ENCODE results near the gene BNIP1.

BNIP1 gene

DNA sequence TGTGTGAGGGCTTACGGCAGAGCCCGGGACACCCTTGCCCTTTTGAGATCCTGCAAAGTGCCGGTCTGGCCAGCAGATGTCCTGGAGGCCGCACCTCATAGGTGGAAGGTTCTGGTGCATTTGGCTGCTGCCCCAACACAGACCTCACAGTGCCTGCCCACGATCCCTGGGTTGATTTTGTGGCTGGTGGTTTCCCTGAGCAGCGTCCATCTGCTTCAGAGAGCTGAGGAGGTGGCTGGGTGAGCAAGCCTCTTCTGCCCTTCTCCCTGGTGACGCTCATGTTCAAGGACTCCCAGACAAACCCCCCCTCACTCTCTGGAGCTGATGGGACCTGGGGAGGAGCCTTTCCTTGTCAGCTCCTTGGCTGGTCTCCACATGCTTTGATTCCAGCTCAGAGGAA, 18.9 kb downstream of the BNIP1 start:
- in situ Hi-C loops (cut with MboI; ENCODE audit: low sequenced_read_pairs): no loop called here

DNA sequence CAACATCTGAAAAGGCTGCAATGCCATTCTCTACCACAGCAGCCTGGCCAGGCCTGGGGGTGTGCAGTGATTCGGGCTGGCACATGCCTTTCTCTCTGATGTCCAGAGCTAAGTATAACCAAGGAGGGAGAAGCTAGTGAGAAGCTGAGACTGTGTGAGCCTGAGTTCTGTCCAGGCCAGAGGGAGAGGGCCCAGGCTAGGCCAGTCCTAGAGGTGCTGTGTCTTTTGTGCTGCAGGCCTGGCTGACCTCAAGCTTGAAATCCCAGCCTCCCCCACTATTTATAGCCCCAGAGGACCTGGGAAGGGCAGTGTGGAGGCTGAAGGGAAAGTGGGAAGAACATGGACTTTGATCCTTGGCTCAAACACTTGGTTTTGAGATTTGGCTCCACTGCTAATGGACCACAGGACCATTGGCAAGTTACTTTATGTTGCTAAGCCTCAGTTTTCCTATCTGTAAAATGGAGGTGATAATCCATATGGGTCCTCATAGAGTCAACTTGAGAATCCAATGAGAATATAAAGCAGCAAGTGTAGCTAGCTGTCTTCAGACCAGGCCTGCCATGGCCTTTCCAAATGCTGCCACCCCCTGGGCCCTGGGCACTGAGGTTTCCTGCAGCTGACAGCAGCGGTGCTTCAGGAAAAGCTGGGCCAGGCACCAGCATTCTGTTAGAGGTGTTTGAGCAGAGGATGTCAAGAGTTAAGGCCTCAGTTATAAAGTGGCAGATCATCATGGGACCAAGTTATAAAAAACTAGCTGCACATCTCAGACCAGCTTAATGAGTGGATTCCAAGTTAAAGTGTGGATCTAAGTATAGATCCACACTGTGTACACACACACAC, 21.1 kb downstream of the BNIP1 start:
- in situ Hi-C loops (cut with MboI; ENCODE audit: low sequenced_read_pairs): no loop called here

DNA sequence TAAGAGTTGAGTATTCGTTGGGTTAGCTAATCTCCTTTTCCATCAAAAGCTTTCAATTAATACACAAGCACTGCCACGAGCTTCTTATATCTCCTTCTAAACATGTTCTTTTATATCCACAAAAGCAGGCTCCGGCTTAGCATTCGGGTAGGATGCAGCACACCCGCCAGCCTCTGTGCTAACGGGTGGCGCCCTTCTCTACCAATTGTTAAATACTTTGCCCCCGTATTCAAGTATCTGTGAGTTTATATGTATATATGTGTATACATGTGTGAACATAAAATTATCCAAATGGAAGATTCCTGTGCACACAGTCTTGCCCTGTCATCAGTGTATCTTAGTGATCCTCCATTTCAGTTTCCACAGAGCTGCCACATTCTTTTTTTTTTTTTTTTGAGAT, 27.8 kb downstream of the BNIP1 start:
- in situ Hi-C loops (cut with MboI; ENCODE audit: low sequenced_read_pairs): no loop called here

DNA sequence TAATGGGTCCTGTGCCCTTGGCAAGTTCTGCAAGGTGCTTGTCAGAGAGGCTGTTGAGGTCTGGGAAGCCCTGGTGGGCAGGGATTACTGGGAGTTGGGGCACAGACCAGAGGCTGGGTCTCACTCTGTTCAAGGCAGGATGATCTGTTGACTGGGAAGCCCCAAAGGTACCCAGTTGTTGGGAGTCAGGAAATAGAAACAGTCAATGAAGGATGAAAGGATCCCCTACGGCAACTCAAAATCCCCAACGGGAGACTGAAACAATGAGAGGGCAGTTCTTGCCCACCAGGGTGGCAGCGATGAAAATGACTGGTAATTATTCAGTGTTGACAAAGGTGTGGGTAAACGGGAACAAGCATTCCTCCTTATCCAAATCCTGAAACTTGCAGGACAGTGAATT, 31.2 kb downstream of the BNIP1 start:
- in situ Hi-C loops (cut with MboI; ENCODE audit: low sequenced_read_pairs): no loop called here

DNA sequence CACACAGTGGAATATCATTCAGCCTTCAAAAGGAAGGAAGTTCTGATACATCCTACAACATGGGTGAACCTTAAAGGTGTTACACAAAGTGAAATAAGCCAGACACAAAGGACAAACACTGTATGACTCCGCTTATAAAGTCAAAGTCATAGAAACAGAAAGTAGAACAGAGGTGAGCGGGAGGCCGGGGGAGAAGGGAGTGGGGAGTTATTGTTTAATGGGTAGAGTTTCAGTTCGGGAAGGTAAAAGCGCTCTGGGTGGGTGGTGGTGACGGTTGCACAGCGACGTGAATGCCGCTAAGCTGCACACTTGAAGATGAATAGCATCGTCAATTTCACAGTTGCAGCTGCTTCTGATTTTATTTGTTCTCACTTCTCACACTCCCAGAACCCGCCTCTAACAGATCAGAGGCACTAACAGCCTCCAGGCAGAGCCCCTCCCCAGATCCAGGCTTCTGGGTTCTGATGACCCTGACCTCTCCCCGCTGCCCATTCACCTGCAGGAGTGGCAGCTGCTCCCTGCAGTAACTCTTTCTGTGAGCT, 34.1 kb downstream of the BNIP1 start:
- in situ Hi-C loops (cut with MboI; ENCODE audit: low sequenced_read_pairs): no loop called here

DNA sequence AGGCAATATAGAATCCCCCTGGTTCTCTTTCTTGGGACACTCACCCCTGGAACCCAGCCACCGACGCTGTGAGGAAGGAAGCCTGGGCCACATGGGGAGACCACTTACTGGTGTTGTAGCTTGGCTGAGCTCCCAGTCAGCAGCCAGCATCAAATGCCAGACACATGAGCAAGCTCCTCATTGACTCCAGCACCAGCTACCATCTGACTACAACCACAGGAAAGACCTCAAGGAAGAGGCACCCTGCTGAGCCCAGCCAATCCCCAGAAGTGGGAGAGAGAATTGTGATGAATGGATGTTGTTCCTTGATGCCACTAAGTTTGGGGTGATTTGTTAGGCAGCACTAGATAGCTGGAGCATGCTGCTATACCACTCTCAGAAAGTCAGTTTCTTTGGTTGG, 36.0 kb downstream of the BNIP1 start:
- in situ Hi-C loops (cut with MboI; ENCODE audit: low sequenced_read_pairs): no loop called here

DNA sequence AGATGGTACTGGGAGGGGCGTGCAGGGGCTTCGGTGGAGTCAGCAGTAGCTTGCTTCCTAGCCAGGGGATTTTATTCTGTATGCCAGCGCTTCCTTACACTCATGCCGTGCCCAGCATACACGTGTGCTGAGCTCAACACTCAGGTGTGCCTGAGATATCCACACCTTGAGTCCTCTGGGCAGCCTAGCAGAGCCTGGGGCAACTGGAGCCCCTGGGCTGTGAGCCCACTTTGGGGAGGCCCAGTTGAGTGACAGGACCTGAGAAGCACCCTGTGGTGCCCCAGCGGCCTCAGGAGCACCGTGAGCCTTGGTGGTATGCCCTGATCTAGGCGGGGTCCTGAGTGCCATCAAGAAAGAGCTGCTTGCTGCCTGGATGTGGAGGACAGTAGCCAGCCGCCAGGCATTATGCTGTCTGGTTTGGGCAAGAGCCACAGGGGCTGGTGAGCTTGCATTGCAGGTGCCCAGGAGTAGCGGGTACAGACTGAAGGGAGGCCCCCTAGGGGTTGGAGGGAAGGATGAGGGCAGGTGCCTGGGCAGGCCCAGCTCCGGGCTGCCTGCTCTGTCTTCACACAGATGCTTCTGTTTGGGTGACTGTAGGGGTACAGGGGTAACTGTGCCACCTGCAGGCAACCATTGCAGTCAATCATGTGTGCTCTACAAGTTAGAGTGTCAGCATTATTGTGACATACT, 42.9 kb downstream of the BNIP1 start:
- in situ Hi-C loops (cut with MboI; ENCODE audit: low sequenced_read_pairs): no loop called here

DNA sequence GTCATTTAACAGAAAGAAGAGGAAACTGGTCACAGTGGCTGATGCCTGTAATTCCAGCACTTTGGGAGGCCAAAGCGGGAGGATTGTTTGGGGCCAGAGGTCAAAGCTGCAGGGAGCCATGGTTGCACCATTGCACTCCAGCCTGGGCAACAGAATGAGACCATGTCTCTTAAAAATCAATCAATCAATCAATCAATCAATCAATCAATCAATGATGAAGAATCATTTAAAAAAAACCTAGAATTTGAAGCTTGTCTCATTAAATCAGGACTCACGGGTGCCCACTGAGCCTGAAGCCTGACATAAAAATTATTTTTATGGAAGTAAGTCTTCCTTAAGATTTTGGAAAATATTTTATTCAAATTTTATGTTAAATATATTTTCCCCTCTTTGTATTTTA, 43.9 kb downstream of the BNIP1 start:
- in situ Hi-C loops (cut with MboI; ENCODE audit: low sequenced_read_pairs): no loop called here

DNA sequence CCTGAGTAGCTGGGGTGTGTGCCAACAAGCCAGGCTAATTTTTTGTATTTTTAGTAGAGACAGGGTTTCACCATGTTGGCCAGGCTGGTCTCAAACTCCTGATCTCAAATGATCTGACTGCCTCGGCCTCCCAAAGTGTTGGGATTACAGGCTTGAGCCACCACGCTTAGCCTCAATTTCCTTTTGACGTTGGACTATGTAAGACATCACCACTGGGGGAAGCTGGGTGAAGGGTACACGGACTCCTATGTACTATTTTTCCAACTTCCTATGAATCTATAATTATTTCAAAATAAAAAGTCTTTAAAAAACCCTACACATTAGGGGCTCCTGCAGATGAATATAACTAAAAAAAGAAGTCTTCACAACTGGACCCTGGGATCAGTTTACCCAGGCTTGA, 46.7 kb downstream of the BNIP1 start:
- in situ Hi-C loops (cut with MboI; ENCODE audit: low sequenced_read_pairs): no loop called here

DNA sequence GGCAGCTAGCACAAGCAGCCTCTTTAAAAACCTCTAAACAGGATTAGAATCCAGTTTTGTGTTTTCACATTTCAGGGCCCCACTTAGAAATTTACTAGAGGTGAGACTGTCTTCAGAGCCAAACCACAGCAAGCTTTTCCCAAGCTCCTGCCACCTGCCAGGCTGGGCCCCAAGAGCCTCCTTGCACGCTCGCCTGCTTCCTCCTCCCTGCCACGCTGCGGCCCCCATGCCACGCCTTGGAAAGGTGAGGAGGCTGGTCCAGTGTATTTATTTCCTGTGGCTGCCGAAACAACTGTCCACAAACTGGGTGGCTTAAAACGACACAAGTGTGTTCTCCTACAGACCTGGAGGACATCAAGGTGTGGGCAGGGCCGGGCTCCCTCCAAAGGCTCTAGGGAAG, 47.2 kb downstream of the BNIP1 start:
- in situ Hi-C loops (cut with MboI; ENCODE audit: low sequenced_read_pairs): no loop called here

DNA sequence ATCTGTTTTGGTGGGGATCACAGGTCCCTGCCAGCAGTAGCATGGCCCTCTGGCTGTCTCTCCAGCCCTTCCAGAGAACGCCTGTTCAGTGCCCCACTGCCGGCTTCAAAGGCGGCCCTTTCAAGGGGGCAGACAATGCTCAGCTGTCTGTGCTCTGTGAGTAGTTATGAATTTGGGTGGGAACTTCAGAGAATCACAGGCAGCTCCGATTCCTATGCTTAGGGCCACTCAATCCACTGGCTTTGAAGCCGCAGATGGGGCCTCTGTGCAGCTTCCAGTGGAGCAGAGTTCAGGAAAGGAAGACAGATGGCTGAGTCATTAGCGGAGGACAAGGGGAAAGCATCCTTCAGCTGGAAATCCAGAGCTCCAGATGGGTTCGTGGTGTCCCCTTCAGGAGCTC, 48.2 kb downstream of the BNIP1 start:
- in situ Hi-C loops (cut with MboI; ENCODE audit: low sequenced_read_pairs): no loop called here

DNA sequence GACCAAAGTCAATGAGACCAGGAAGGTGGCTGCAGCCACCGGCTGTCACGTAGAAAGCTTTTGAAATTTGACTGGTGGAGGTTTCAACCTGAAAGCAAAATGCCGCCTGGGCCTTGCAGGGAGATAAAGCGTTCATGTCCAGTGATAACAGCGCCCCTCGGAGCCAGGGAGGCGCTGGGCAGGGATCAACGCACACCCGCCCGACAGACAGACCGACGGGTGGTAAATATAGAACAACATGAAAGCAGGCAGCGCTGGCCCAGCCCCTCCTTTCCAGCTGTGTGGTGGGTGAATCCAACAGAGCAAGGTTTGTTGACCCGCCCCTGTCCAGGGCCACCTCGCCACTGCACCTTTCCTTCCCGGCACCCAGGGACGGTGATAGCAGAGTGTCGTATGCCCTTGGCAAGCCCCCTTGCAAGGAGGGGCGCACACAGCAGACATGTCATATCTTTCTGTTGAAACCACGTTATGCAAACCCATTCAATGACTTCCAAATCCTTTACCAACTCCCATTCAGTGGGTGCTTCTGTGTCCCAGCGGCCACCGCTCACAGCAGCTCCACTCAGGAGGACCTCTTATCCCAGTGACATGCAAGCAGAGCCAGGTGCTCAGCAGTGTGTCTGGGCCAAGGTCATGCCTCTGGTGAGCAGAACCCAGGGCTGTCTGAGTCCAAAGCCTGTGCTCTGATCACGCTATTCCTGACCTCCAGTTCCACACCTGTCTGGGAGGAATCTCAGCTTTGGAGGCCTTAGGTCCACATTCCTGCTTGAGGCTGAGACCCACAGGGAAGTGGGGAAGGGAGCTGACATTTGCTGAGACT, 52.0 kb downstream of the BNIP1 start:
- in situ Hi-C loops (cut with MboI; ENCODE audit: low sequenced_read_pairs): no loop called here

DNA sequence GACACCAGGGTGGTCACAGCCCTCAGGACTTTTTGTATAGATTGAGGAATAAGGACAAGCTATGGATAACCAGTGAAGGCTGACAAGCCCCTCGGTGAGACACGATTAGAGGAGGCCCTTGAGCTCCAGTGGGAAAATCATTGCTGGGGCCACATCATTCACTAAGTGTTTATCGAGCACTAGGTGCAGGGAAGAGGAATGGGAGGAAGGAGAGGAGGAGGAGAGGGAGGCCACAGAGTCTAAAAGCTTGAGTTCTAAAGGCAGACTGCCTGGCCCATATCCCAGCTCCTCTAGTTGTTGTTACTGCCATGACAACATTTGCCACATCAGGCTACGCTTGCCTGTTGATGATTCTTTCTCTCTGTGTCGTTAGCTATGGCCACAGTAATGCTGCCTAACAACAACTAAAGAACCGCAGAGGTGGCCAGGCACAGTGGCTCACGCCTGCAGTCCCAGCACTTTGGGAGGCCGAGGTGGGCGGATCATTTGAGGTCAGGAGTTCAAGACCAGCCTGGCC, 53.1 kb downstream of the BNIP1 start:
- in situ Hi-C loops (cut with MboI; ENCODE audit: low sequenced_read_pairs): no loop called here

DNA sequence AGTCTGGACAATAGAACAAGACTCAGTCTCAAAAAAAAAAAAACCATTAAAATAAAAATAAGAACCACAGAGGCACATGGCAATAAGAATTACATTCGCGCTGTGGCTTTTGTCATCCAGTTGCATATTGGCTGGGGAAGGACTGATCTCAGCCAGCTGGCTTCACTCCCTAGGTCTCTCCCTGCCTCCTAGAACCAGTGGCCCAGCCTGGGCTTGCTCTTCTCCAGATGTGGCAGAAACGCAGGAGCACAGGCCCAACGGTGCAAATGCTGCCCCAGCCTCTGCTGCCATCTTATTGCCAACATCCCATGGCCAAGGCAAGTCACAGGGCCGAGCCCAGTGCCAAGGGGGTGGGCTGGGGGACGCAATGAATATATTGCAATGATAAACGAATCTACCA, 53.7 kb downstream of the BNIP1 start:
- in situ Hi-C loops (cut with MboI; ENCODE audit: low sequenced_read_pairs): no loop called here

DNA sequence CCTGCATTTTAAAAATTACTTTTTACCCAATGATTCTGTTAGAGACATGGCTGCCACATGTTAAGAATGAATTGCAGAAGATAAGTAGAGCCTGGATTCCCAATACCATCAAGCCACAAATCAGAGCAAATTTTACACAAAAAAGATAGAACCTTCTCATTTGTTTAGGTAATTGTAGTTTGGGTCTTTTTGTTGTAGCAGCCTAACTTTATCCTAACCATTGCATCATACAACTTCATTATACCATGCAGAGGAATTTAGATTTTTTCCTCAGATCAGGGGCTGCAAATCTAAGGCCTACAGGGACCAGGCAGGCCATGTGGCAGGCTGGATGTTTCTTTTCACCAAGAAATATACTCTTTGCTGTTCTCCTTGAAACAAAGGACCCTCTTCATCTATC, 56.0 kb downstream of the BNIP1 start:
- in situ Hi-C loops (cut with MboI; ENCODE audit: low sequenced_read_pairs): no loop called here

DNA sequence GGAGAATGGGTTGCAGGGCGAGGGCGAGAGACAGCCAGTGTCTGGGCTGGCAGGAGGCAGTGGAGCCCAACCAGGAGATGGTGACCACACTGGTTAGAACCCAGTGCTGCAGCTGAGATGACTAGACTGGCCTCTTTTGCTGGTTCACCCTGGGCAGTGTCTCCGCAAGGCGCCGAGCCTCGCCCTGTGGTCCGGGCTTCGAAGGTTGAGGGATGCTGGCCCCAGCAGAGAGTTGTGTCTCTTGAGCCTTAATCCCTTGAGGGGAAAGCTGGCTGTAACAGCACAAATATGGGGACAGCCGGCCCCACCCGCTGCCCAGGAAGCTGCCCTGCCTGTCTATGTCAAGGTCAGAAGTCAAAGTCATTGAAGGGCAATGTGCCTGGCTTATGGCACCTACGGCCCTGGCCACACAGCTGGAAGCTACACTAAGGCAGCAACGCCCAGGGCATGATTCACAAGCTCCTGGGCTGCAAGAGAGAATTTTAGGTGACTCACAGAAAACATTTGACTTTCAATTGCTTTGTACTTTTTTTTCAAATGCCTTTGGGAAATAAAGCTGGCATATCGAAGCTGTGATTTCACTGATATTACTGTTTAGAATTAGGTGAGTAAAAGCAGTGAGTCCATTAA, 57.4 kb downstream of the BNIP1 start:
- in situ Hi-C loops (cut with MboI; ENCODE audit: low sequenced_read_pairs): no loop called here

DNA sequence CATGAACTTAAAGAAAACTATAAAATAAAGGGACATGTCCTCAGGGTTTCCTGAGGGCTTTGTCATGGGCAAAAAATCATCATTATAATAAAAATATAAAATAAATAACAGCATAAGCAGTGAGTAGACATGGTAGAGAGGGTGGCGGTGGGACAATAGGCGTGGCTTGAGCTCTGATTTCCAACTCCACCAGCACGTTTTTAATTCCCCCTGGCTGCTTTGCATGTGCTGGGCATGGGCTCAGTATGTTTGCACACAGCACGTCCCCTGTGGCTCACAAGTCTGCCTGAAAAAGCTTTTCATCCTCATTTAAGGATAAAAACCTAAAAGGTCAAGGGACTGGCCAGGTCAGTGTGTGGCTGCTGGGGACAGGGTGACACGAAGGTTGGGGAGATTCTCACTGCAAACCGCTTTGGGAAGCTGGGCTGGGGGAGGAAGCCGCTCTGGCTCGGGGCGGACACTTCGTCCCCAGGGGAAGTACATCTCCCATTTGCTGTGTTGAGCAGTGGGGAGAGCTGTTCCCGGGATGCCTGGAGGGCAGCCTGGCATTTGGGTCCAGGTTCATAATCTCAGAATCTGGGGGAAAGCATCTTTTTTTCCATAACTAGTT, 58.0 kb downstream of the BNIP1 start:
- in situ Hi-C loops (cut with MboI; ENCODE audit: low sequenced_read_pairs): no loop called here

DNA sequence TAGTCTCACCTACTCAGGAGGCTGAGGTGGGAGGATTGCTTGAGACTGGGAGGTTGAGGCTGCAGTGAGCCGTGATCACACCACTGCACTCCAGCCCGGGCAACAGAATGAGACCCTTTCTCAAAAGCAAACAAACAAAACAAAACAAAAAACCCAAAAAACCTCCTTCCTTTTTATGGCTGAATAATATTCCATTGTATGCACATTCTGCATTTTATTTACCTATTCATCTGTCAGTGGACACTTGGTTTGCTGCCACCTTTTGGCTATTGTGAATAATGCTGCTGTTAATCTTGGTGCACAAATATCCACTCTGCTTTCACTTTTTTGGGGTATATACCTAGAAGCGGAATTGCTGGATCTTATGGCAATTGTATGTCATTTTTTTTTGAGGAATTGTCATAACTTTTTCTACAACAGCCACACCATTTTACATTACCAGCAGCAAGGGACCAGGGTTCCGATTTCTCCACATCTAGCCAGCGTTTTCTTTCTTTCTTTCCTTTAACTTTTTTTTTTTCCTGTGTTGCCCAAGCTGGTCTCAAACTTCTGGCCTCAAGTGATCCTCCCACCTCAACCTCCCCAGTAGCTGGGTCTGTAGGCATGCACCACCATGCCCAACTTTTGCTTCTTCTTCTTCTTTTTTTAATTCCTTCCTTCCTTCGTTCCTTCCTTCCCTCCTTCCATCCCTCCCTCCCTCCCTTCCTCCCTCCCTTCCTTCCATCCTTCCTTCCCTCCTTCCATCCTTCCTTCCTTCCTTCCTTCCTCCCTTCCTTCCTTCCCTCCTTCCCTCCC, 60.1 kb downstream of the BNIP1 start:
- in situ Hi-C loops (cut with MboI; ENCODE audit: low sequenced_read_pairs): no loop called here

DNA sequence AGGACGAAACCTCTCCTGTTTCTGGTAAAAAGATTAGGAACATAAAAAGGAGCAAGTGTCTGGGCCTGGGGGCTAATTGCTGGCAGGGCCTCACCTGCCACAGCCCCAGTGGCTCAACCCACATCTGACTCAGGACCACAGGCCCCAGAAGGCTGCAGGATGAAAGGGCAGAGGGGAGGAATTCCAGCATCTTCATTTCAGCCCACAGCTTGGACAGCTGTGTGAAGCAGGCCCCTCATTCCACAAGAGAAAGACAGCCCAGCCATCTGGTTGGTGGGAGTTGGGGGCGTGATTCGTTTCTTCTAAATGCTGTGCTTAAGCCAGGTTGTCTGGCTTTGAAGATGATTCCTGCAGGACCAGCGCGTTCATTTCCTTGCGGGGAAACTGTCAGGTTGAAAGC, 61.6 kb downstream of the BNIP1 start:
- in situ Hi-C loops (cut with MboI; ENCODE audit: low sequenced_read_pairs): no loop called here

DNA sequence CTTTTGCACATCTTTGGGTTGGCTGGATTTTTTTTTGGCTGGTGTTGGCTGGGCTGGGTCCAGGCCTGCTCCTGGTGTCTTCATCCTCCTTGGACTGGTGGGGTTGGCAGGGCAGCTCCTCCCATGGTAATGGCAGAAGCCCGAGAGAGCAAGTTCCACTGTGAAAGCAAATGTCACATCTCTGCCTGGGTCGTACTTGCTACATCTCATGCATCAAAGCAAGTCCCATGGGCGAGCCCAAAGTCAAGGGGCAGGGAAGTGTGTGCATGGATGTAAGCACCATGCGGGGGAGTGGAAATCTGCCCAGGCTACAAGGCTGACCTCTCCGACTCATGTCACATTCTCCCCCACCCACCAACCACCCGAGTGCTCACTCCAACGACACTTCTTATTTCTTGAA, 64.0 kb downstream of the BNIP1 start:
- in situ Hi-C loops (cut with MboI; ENCODE audit: low sequenced_read_pairs): no loop called here

Data from HL-60/S4 (cell line).